Smooth muscle cell (in vitro differentiated cells): Measurements from ENCODE around the gene RNU6-1. TPM values are rescaled to one million over a fixed set of nuclear protein-coding genes. Genes with fewer than 3 reads are reported as not detected.

ENCODE experiments used
- DNase-seq: peaks from one replicate; lab custom pipeline; 2025; ENCODE audit not compliant: unreplicated experiment; lab: John Stamatoyannopoulos, UW
- H2AFZ ChIP-seq: fragments of 200-600 bp; sonication (generic); 2 replicates; pipeline ENCODE4 v1.6.0; 2016; ENCODE audit warnings: antibody characterized with exemption, low read depth, mild to moderate bottlenecking
- H3F3A ChIP-seq: fragments of 200-600 bp; sonication (generic); 2 replicates; pipeline ENCODE4 v1.6.0; 2017; ENCODE audit warnings: antibody characterized with exemption, low read depth
- H3K27ac ChIP-seq: fragments of 200-600 bp; sonication (generic); 2 replicates; pipeline ENCODE4 v1.5.1; 2016; ENCODE audit warnings: low read depth, mild to moderate bottlenecking
- H3K27me3 ChIP-seq: fragments of 200-600 bp; sonication (generic); 2 replicates; pipeline ENCODE4 v1.6.1; 2016; ENCODE audit warnings: low read depth, mild to moderate bottlenecking
- H3K36me3 ChIP-seq: fragments of 200-600 bp; sonication (generic); 2 replicates; pipeline ENCODE4 v1.5.1; 2016; ENCODE audit warnings: low read depth
- H3K4me1 ChIP-seq: fragments of 200-600 bp; sonication (generic); 2 replicates; pipeline ENCODE4 v1.5.1; 2016; ENCODE audit warnings: low read depth
- H3K4me2 ChIP-seq: fragments of 200-600 bp; sonication (generic); 2 replicates; pipeline ENCODE4 v1.6.0; 2016; ENCODE audit warnings: mild to moderate bottlenecking
- H3K4me3 ChIP-seq: fragments of 200-600 bp; sonication (generic); 2 replicates; pipeline ENCODE4 v1.5.1; 2016; ENCODE audit warnings: mild to moderate bottlenecking
- H3K79me2 ChIP-seq: fragments of 200-600 bp; sonication (generic); 2 replicates; pipeline ENCODE4 v1.6.0; 2016; ENCODE audit warnings: low read depth, mild to moderate bottlenecking
- H3K9ac ChIP-seq: fragments of 200-600 bp; sonication (generic); 2 replicates; pipeline ENCODE4 v1.6.0; 2016; ENCODE audit warnings: low read depth
- H3K9me3 ChIP-seq: fragments of 200-600 bp; sonication (generic); replicated peaks from 2 replicates; pipeline ENCODE4 v1.5.1; 2016; ENCODE audit warnings: low read depth
- H4K20me1 ChIP-seq: fragments of 200-600 bp; sonication (generic); 2 replicates; pipeline ENCODE4 v1.6.0; 2016; ENCODE audit warnings: low read depth
- WGBS: methylation state at CpG from one replicate; pipeline ENCODE4 v1.1.7; 2016; ENCODE audit warnings: low lambda C conversion rate; 5-methylcytosine and 5-hydroxymethylcytosine counted together
- polyA plus RNA-seq: library from polyadenylated mRNA; unstranded; fragments of >200 nt; fragmentation: Nextera tagmentation; extraction: Ambion mirVana; gene quantifications from 2 replicates; pipeline ENCODE4 v1.2.1, GENCODE V29; 2016
- total RNA-seq: library from RNA; depleted of rRNA; stranded (reverse); fragments of >200 nt; gene quantifications from 2 replicates; pipeline ENCODE4 v1.2.3, GENCODE V29; 2014
- TF ChIP-seq, protein P1 (sequence below): fragments of 200-600 bp; sonication (generic); IDR thresholded peaks from 2 replicates; pipeline ENCODE4 v1.5.1; 2017; ENCODE audit warnings: borderline replicate concordance, mild to moderate bottlenecking, antibody characterized with exemption; ENCODE audit not compliant: insufficient read depth, poor library complexity, severe bottlenecking

RNU6-1 gene
- total and polyA plus RNA-seq, 2 experiments from 2014 or later = not detected

DNA sequence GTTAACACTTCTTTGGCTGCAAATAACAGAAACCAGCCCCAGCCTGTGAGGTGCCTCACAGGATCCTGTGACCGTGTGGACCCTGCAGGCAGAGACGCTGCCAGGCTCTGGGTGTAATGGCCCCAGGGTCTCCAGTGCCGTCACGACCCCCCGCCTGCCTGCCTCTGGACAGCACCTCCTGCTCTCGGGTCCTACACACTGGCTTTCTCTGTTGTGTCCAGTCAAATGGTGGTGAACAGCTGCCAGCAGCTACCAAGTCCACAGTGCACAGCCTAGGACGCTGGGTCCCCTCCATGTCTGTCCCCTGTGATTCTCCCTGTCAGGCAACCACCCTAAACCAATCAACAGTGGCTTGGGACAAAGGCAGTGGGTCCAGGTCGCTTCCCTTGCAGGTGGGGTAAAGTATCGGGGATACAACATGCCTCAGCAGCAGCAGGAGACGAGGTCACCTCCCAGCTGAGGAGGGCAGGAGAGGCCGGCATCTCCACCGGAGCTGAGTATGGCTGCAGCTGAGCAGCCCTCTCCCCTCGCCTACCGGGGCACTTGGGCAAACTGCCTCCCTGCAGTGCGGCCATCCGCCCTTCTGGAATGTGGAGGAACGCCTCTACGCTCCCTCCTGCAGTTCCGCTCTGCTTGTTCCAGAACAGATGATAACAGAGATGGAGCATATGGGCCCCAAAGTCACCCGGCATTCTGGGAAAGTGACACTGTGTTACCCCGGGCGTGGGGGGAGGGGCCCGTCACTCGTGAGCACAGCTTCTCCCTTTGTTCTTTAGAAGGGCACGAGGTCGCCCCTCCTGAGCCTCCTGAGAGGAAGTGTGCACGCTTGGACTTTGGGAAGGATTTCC lies 35.6 kb downstream of the RNU6-1 start:
- Histone ChIP-seq H3K27ac (no peak overlapping the region), H2AFZ (no peak overlapping the region), H3F3A (no peaks in the 10 kb centered on the region), H3K4me1 (peaks cover 9% of the 10 kb centered on the region), H3K36me3 (no peaks in the 10 kb centered on the region), H3K4me2 (no peak overlapping the region), H3K27me3 (no peaks in the 10 kb centered on the region), H3K4me3 (no peak overlapping the region), H3K9me3 (no peaks in the 10 kb centered on the region), H3K79me2 (no peaks in the 10 kb centered on the region), H4K20me1 (no peaks in the 10 kb centered on the region), H3K9ac (no peak overlapping the region)
- DNase-seq = no peak
- WGBS = 82% methylated on average over 27 of the region's 27 CpGs
- TF ChIP-seq, protein P1, sequence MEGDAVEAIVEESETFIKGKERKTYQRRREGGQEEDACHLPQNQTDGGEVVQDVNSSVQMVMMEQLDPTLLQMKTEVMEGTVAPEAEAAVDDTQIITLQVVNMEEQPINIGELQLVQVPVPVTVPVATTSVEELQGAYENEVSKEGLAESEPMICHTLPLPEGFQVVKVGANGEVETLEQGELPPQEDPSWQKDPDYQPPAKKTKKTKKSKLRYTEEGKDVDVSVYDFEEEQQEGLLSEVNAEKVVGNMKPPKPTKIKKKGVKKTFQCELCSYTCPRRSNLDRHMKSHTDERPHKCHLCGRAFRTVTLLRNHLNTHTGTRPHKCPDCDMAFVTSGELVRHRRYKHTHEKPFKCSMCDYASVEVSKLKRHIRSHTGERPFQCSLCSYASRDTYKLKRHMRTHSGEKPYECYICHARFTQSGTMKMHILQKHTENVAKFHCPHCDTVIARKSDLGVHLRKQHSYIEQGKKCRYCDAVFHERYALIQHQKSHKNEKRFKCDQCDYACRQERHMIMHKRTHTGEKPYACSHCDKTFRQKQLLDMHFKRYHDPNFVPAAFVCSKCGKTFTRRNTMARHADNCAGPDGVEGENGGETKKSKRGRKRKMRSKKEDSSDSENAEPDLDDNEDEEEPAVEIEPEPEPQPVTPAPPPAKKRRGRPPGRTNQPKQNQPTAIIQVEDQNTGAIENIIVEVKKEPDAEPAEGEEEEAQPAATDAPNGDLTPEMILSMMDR = no peak

DNA sequence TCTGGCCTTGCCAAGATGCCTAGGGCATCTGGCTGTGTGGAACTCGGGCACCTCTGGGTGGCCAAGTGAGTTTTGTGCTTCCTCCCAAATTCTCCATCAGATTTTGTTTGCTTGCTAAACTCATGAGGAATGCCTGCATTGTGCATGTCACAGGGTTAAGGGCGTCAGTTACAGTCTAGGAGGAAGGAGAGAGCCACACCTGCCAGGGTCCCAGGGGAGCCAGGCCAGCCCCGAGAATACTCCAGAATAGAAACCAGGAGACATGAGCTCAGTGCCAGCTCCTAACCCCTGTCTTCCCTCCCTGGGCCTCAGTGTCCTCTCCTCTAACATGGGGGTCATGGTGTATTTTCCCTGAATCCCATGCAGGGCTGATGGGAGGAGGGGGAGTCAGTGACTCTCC lies 36.5 kb downstream of the RNU6-1 start:
- Histone ChIP-seq H3K79me2 (no peaks in the 10 kb centered on the region), H3K4me2 (no peak overlapping the region), H3K27ac (no peak overlapping the region), H3K27me3 (no peaks in the 10 kb centered on the region), H3K36me3 (no peaks in the 10 kb centered on the region), H3K4me3 (no peak overlapping the region), H3K9me3 (no peaks in the 10 kb centered on the region), H4K20me1 (no peaks in the 10 kb centered on the region), H2AFZ (no peak overlapping the region), H3F3A (no peaks in the 10 kb centered on the region), H3K9ac (no peak overlapping the region), H3K4me1 (peaks cover 9% of the 10 kb centered on the region)
- TF ChIP-seq, protein P1 = no peak
- no peak for DNase-seq
- 90% methylated on average over 3 of the region's 3 CpGs for WGBS

DNA sequence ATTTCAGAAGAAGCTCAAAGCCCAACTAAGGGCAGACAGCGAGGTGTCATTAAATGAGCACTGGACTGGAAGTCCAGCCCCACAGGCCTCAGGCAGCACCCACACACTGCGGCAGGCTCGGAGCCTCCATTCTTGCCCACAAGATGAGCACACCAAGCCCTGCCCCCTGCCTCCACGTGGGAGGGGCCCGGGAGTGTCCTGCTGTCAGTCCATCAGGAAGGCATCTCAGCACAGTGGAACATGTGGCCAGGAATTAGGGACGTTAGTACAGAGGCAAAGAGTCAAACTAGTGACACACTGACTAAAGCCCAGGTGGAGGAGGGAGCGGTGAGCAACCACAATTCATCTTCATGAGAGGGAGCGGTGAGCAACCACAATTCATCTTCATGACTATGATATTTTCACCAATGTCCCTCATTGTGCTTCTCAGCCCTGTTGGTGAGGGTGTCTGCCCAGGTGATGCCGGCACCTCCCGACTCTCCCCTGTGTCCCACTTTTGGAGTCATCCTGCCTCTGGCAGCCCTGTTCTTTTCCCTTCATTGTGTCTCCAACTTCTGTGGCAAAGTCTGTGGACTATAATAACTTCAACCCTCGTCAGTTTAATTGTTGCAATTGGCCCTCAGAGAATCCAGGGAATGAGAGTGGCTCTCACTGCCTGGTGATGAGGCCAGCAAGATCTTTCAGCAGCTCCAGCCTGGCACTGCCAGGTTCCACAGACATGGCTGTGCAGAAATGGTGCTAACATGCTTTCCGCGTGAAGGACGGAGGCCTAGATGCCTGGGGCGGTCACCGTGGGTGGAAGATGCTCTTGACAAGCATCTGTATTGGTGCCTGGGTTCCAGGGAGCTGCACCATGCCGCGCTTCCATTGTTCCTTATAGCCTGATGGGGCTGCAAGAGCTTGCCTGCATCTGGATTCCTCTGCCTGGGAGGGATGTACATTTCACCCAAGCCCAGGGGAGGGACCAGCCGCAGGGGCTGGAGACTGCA lies 37.6 kb downstream of the RNU6-1 start:
- Histone ChIP-seq H3K36me3 (no peaks in the 10 kb centered on the region), H3K4me1 (peaks cover 9% of the 10 kb centered on the region), H3K79me2 (no peaks in the 10 kb centered on the region), H3K27ac (no peak overlapping the region), H4K20me1 (no peaks in the 10 kb centered on the region), H3F3A (no peaks in the 10 kb centered on the region), H3K27me3 (no peaks in the 10 kb centered on the region), H3K4me3 (no peak overlapping the region), H2AFZ (no peak overlapping the region), H3K9me3 (no peaks in the 10 kb centered on the region), H3K9ac (no peak overlapping the region), H3K4me2 (no peak overlapping the region)
- 86% methylated on average over 19 of the region's 19 CpGs for WGBS
- no peak for DNase-seq
- TF ChIP-seq, protein P1 = no peak
